Activated effector memory CD4-positive, alpha-beta T cell treated with anti-CD3 and anti-CD28 coated beads, Interleukin-2, amount 50 U/mL, for 16 hours (primary cell): ENCODE measurements around the gene PACSIN1.

Source experiments
- DNase-seq: peaks from one replicate; pipeline ENCODE4 v3.0.0-alpha.2; 2020

Gene PACSIN1

DNA sequence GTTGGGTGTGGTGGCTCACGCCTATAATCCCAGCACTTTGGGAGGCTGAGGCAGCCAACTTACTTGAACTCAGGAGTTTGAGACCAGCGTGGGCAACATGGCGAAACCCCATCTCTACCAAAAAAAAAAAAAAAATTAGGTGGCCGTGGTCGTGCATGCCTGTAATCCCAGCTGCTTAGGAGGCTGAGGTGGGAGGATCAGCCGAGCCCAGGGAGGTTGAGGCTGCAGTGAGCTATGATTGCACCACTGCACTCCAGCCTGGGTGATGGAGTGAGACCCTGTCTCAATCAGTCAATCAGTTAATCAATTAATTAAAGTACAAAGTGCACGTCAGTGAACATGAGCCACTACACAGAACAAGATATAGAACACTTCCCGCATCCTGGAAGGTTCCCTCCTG is 21.0 kb downstream of the PACSIN1 start:
- DNase-seq: peak; percentile 25

DNA sequence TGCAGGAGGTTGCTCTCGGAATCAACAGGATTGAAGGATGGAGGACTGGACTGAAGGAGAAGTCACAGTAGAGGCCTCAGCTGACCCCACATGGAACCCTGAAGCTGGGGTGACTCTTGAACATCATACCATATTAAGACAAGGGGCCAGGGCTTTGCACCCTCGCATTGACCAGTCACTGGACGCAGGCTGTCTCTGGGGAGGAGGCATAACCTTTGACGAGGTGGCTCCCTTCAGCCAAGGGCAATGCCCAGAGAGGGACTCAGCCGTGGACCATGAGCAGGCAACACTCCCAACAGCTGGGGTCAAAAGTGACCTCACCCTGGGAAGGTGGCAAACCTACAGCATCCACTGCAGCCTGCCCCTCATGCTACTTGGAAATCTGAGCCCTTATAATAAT is 21.7 kb downstream of the PACSIN1 start:
- DNase-seq: peak; percentile 53

- DNase-seq: peak; percentile 54
These were observed 23.4 kb downstream of the PACSIN1 start for GRCh38 chr6:34489207-34489805.

GRCh38 chr6:34490390-34491090 is 24.7 kb downstream of the PACSIN1 start:
- peak; percentile 56 for DNase-seq

DNA sequence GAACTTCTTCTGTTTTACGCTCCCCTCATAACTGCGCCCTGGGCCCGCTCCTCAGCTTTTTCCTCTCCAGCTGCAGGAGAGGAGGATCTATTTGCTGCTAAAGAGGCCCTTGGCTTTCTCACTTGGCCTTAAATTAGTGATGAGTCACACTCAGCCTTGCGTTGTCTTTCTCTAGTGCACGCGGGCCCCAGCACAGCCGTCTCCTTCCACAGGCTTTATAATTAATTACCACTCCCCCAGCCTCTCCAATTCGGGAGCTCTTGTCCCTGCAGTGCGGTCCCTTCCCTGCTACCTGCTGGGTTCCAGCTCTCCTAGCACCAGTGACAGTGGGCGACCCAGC is 25.2 kb downstream of the PACSIN1 start:
- peak; percentile 53 for DNase-seq

DNA sequence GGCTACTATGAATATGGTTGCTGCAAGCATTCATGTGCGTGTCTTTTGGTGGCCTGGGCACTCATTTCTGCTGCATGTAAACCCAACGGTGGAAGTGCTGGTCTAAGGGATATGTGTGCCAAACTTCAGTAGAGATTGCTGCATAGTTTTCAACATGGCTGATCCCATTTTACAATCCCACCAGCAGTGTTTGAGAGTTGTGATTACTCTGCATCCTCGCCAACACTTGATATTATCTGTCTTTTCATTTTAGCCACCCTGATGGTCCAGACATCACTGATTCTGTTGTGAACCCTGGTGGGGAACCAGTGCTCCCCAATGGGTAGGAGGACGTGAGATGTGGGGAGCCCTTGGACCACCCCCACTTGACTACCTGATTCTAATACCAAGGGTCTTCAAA is 27.5 kb downstream of the PACSIN1 start:
- no peak for DNase-seq

DNA sequence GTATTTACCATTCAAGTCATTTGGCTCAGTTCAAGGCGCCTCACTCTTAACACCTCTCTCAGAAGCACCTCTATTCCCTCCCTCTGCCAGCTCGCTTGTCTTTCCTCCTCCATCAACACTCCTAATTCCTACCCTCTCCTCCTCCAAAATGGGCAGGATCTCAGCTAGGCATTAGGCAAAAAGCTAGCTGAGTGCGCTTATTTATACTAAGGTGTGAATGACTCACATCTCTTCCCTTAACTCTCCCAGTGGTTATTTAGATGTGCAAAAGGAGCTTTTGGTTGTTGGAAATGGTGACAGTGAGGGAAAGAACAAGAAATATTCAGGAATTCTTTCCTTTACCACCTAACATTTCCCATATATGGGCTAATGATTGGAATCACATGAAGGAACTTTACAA is 29.1 kb downstream of the PACSIN1 start:
- DNase-seq: no peak

- DNase-seq: peak; percentile 59
These were observed 30.3 kb downstream of the PACSIN1 start for GRCh38 chr6:34496103-34496685.

DNA sequence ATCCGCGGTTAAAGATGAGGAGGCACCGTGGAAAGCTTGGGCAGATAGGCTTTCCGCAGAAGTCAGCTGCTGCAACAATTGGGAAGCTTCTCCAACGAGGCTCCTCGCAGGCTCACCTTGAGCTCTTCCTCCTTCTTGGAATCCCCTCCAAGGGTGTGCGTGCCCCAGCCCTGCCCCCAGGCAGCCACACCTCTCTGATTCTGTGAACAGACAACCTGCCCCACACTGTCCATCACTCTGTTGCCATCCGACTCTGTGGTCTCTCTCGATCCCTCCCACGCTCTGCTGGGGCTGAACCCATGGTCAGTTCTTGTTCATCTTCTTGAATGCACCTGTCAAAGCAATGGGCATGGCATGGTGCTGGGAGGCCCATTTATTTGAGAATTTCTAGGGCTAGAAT is 31.5 kb downstream of the PACSIN1 start:
- DNase-seq: peak; percentile 22

GRCh38 chr6:34506718-34507117 is 40.8 kb downstream of the PACSIN1 start:
- DNase-seq: peak; percentile 16

- DNase-seq: no peak
These were observed 42.5 kb downstream of the PACSIN1 start for GRCh38 chr6:34508425-34508824.

- DNase-seq: no peak
These were observed 43.9 kb downstream of the PACSIN1 start for GRCh38 chr6:34509782-34510181.

DNA sequence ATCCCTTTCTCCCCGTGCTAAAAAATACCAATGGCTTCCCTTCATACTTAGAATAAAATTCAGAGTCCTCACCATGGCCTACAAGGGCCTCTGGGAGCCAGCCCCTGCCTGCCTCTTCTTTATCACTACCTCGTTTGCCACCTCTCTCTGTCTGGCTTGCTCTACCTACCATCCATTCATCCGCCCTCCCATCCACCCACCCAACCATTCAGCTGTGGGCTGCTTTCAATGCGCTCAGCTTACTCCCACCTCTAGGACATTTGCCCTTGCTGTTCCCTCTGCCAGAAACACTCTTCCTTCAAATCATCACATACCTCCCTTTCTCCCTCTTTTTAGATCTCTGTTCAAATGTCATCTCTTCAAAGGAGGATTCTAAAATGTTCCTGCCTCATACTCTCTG is 44.4 kb downstream of the PACSIN1 start:
- DNase-seq: no peak

DNA sequence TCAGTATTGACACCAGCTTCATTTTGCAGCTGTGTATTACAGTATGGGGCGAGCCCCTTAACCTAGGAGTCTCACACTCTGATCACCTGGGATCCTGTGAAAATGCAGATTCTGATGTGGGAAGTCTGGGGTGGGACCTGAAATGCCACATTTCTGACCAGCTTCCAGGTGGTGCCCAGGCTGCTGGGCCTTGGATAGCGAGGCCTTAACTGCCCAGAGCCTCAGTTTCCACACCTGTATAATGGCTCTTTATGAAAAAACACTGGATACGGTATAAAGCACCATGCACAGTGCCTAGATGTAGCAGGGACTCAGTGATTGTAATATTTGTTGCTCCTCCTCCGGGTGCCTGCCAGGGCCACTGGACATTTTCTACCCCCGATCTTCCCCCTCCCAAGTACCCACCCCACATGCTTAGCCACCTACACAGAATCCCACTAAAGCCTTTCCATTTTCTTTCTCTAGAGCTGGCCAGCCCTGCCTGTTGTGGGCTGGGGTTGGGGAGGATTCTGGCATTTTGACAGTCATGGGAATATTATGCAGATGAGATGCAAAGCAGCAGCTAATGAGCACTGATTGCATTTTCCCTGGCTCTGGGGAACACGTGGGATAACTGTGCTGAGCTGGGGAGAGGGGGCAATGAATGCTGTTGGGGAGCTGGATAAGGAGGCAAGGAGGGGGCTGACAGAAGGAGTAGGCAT is 45.5 kb downstream of the PACSIN1 start:
- DNase-seq: no peak

DNA sequence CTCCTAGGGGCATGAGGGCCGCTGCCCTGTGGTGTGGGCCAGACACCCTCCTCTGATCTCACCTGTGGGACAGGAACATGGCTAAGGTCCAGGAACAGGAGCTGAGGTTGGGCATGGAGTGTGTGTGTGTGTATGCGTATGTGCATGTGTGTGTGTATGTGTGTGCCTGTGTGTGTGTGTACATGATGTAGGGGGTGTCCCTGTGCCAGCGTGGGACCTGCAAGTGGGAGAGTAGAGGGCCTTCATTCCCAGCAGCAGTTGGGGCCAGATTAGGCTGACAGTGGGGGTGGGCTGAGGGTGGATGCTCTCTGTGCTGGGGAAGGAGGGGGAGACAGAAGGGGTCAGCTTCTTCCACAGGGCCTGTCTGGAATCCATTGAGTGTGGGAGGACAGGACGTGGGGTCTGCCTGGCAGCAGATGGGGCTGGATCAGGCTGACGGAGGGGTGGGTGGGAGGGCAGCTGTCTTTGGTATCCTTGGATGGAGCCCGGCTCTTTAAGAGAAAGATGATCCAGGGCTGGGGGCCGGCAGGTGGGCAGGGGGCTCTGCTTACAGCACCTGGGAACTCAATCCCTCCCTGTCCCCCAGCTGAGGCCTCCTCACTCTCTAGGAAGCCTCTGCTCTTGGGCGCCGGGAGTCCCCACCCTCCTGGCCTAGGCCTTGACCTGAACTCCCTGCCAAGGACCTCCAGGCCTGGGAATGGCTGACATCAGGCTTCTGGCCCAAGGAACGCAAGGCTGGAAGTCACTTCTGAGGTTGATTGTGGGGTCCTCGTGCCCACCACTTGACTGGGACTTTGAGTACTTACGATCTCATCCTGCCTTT is 46.2 kb downstream of the PACSIN1 start:
- no peak for DNase-seq

- no peak for DNase-seq
These were observed 46.9 kb downstream of the PACSIN1 start for GRCh38 chr6:34512738-34513115.

GRCh38 chr6:34513646-34514045 is 47.8 kb downstream of the PACSIN1 start:
- no peak for DNase-seq

- no peak for DNase-seq
These were observed 48.2 kb downstream of the PACSIN1 start for GRCh38 chr6:34514112-34514511.

DNA sequence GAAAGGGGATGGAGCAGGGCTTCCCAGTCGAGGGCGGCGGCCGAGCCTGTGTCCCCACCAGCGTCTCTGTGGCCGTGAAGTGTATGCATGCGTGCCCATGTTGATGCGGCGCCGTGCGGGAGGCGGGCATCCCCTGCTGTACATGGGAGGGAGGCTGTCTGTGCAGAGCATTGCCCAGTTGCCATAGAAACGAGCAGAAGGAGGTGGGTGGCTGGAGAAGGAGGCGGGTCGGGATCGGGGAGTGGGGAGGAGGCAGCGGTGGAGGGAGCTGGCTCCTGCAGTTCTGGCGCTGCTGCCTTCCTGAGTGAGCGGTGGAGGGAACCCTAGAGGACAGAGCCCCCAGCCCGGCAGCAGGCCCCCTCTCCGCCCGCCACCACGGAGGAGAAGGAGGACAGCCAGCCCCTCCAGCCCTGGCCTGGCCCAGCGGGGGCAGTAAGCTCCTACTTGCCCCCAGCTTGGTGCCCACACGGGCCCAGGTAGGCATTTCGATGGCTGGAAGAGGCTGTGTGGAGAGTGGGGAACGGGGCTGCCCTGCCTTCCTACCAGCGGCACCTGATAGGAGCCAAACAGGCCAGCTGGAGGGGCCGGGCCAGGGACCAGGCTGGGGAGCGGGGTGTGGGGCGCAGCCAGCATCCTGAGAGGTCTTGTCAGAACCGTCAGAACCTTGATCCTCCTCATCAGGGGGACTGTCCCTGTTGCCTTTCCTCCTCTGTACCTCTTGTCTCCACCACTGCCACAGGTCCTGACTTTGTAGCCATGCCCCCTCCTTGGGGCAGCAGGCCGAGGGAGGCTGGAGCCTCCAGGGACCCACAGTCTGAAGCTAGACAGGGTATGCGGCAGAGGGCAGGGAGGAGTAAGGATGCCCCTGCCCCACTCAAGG is 49.0 kb downstream of the PACSIN1 start:
- DNase-seq: no peak

DNA sequence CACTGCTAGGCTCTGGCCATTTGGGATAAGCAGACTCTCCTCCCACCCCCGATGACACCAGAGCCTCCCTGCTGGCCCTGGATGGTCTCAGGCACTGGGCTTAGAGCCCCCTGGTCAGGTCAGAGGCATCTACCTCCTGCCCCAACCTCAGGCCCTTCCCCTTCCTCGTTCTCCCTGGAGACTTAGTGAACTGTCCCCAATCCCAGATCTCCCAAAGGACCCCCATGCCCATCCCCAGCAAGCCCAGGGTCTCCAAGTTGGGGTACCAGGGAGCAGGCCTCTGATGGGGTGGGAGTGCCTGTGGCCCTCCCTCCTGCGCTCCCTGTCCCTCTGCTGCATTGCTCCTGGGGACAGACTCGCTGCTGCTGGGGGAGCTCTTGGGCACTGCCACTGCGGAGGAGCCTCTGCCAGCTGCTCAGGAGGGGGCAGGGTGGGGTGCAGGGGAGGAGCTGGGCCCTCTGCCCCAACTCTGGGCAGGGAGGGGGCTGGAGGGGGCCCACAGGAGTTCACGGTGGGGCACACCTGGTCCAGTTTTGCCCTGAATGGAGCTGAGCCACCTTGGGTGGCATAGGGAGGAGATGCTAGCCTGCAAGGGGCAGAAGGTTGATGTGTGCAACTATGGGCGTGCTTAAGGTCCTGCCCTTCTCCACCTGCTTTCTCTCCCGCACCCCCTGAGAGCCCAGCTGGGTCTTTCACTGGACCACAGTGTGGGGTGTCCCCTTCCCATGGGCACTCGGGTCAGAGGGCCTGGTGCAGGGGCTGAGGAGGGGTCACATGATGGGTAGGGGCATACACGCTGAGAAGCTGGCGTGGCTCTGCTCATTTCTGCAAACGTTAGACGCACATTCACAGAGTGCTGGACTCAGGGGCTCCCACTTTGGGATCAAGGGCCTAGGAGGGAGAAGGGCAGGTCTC is 49.9 kb downstream of the PACSIN1 start:
- no peak for DNase-seq
